ENCODE data around the gene ZBTB8OS.

Gene ZBTB8OS

GRCh38 chr1:32611859-32612188, 38.5 kb downstream of the ZBTB8OS start:
- no peaks in the 10 kb centered on the region for H3K4me1 ChIP-seq (ENCODE audit: control insufficient read depth, insufficient read depth, low read length)
- no peaks in the 10 kb centered on the region for H3K9me3 ChIP-seq (ENCODE audit: control insufficient read depth, low read length)
- 51 to 57% methylated on average over 12 of the region's 12 CpGs for WGBS, 2 experiments
- no peak overlapping the region for H3K27ac ChIP-seq (ENCODE audit: insufficient read depth, low read depth, low read length, poor library complexity, severe bottlenecking)
- H3K36me3 ChIP-seq (ENCODE audit: control insufficient read depth, insufficient read depth, low read length): no peaks in the 10 kb centered on the region
- no peaks in the 10 kb centered on the region for H3K27me3 ChIP-seq (ENCODE audit: control insufficient read depth, insufficient read depth, low read length, poor library complexity, severe bottlenecking)
- peak overlapping the region; percentile 36 for H3K4me3 ChIP-seq (ENCODE audit: insufficient read depth, low read depth, low read length)

GRCh38 chr1:32609180-32609579, 41.2 kb downstream of the ZBTB8OS start:
- Histone ChIP-seq H3K4me1 (ENCODE audit: control insufficient read depth, insufficient read depth, low read length) (no peaks in the 10 kb centered on the region), H3K27ac (ENCODE audit: insufficient read depth, low read depth, low read length, poor library complexity, severe bottlenecking) (no peak overlapping the region), H3K36me3 (ENCODE audit: control insufficient read depth, insufficient read depth, low read length) (no peaks in the 10 kb centered on the region), H3K9me3 (ENCODE audit: control insufficient read depth, low read length) (no peaks in the 10 kb centered on the region), H3K27me3 (ENCODE audit: control insufficient read depth, insufficient read depth, low read length, poor library complexity, severe bottlenecking) (no peaks in the 10 kb centered on the region), H3K4me3 (ENCODE audit: insufficient read depth, low read depth, low read length) (no peak overlapping the region)
- WGBS, 2 experiments: 94 to 97% methylated on average over 2 to 3 of the region's 4 CpGs

- 94 to 95% methylated on average over 11 of the region's 11 CpGs for WGBS, 2 experiments
- no peaks in the 10 kb centered on the region for H3K9me3 ChIP-seq (ENCODE audit: control insufficient read depth, low read length)
- no peak overlapping the region for H3K27ac ChIP-seq (ENCODE audit: insufficient read depth, low read depth, low read length, poor library complexity, severe bottlenecking)
- no peaks in the 10 kb centered on the region for H3K27me3 ChIP-seq (ENCODE audit: control insufficient read depth, insufficient read depth, low read length, poor library complexity, severe bottlenecking)
- H3K4me1 ChIP-seq (ENCODE audit: control insufficient read depth, insufficient read depth, low read length): no peaks in the 10 kb centered on the region
- no peak overlapping the region for H3K4me3 ChIP-seq (ENCODE audit: insufficient read depth, low read depth, low read length)
- no peaks in the 10 kb centered on the region for H3K36me3 ChIP-seq (ENCODE audit: control insufficient read depth, insufficient read depth, low read length)
Observed at GRCh38 chr1:32606565-32607371, 43.6 kb downstream of the ZBTB8OS start.

GRCh38 chr1:32605711-32606424, 44.5 kb downstream of the ZBTB8OS start:
- Histone ChIP-seq H3K4me1 (ENCODE audit: control insufficient read depth, insufficient read depth, low read length) (no peaks in the 10 kb centered on the region), H3K36me3 (ENCODE audit: control insufficient read depth, insufficient read depth, low read length) (no peaks in the 10 kb centered on the region), H3K9me3 (ENCODE audit: control insufficient read depth, low read length) (no peaks in the 10 kb centered on the region), H3K27ac (ENCODE audit: insufficient read depth, low read depth, low read length, poor library complexity, severe bottlenecking) (no peak overlapping the region), H3K27me3 (ENCODE audit: control insufficient read depth, insufficient read depth, low read length, poor library complexity, severe bottlenecking) (no peaks in the 10 kb centered on the region), H3K4me3 (ENCODE audit: insufficient read depth, low read depth, low read length) (no peak overlapping the region)
- 96% methylated on average over 17 of the region's 17 CpGs for WGBS, 2 experiments

- Histone ChIP-seq H3K36me3 (ENCODE audit: control insufficient read depth, insufficient read depth, low read length) (peaks cover 5% of the 10 kb centered on the region), H3K4me1 (ENCODE audit: control insufficient read depth, insufficient read depth, low read length) (no peaks in the 10 kb centered on the region)
- 96 to 98% methylated on average over 2 of the region's 2 CpGs for WGBS, 2 experiments
Observed at GRCh38 chr1:32600034-32600433, 50.3 kb downstream of the ZBTB8OS start.

GRCh38 chr1:32592943-32593342, 57.4 kb downstream of the ZBTB8OS start:
- H3K27me3 ChIP-seq (ENCODE audit: control insufficient read depth, insufficient read depth, low read length, poor library complexity, severe bottlenecking): no peaks in the 10 kb centered on the region
- H3K36me3 ChIP-seq (ENCODE audit: control insufficient read depth, insufficient read depth, low read length): peaks cover 14% of the 10 kb centered on the region
- H3K4me1 ChIP-seq (ENCODE audit: control insufficient read depth, insufficient read depth, low read length): no peaks in the 10 kb centered on the region
- no peaks in the 10 kb centered on the region for H3K9me3 ChIP-seq (ENCODE audit: control insufficient read depth, low read length)
- no peak overlapping the region for H3K27ac ChIP-seq (ENCODE audit: insufficient read depth, low read depth, low read length, poor library complexity, severe bottlenecking)
- WGBS, 2 experiments: 95 to 96% methylated on average over 9 of the region's 9 CpGs
- H3K4me3 ChIP-seq (ENCODE audit: insufficient read depth, low read depth, low read length): no peak overlapping the region

More at GRCh38 chr1:32600034-32600433, 50.3 kb downstream of the ZBTB8OS start:
- H3K27me3 ChIP-seq (ENCODE audit: control insufficient read depth, insufficient read depth, low read length, poor library complexity, severe bottlenecking): no peaks in the 10 kb centered on the region
- H3K4me3 ChIP-seq (ENCODE audit: insufficient read depth, low read depth, low read length): no peak overlapping the region
- H3K9me3 ChIP-seq (ENCODE audit: control insufficient read depth, low read length): no peaks in the 10 kb centered on the region
- H3K27ac ChIP-seq (ENCODE audit: insufficient read depth, low read depth, low read length, poor library complexity, severe bottlenecking): no peak overlapping the region

- Histone ChIP-seq H3K4me3 (ENCODE audit: insufficient read depth, low read depth, low read length) (no peak overlapping the region), H3K27me3 (ENCODE audit: control insufficient read depth, insufficient read depth, low read length, poor library complexity, severe bottlenecking) (no peaks in the 10 kb centered on the region), H3K4me1 (ENCODE audit: control insufficient read depth, insufficient read depth, low read length) (no peaks in the 10 kb centered on the region), H3K9me3 (ENCODE audit: control insufficient read depth, low read length) (no peaks in the 10 kb centered on the region), H3K36me3 (ENCODE audit: control insufficient read depth, insufficient read depth, low read length) (no peaks in the 10 kb centered on the region), H3K27ac (ENCODE audit: insufficient read depth, low read depth, low read length, poor library complexity, severe bottlenecking) (no peak overlapping the region)
- WGBS, 2 experiments: 94 to 95% methylated on average over 9 to 10 of the region's 10 CpGs
Observed at GRCh38 chr1:32580348-32581017, 69.9 kb downstream of the ZBTB8OS start.

All from ectodermal cell (in vitro differentiated cells).